Prostate gland (tissue), 2 donors: ENCODE results near the gene LRP2. TPM values are rescaled to one million over a fixed set of nuclear protein-coding genes. Genes with fewer than 3 reads are reported as not detected.
"Not testable (repeated sequence)": the region's sequence is repeated elsewhere in the genome, so short reads cannot be mapped to it uniquely, and the experiment has no call there.

Experiments
- DNase-seq: peaks from one replicate; pipeline ENCODE4 v3.0.0-alpha.2; 2019; ENCODE audit warnings: low spot score
- H3K27ac ChIP-seq, 2 donors: fragments of 200-600 bp; sonication (generic); 2 replicates each; pipeline ENCODE4 v1.5.1; 2017 to 2019
- H3K27me3 ChIP-seq: fragments of 200-600 bp; sonication (generic); replicated peaks from 2 replicates; pipeline ENCODE4 v1.5.1; 2019; ENCODE audit not compliant: insufficient read depth
- H3K36me3 ChIP-seq, 2 donors: fragments of 200-600 bp; sonication (generic); 1 replicate in 1 of 2; 2 replicates in 1 of 2; pipeline versions ENCODE4 v1.5.1 to v1.8.1; 2017 to 2019
- H3K4me1 ChIP-seq: fragments of 200-600 bp; sonication (generic); replicated peaks from 2 replicates; pipeline ENCODE4 v1.5.1; 2019
- H3K4me3 ChIP-seq, 2 donors: fragments of 200-600 bp; sonication (generic); 2 replicates each; pipeline ENCODE4 v1.5.1; 2017 to 2019
- H3K9me3 ChIP-seq: fragments of 200-600 bp; sonication (generic); 2 replicates; pipeline ENCODE4 v1.5.1; 2017
- POLR2A ChIP-seq: fragments of 450-650 bp; IDR thresholded peaks from one replicate; pipeline ENCODE4 v1.6.1; 2016; ENCODE audit warnings: antibody characterized with exemption, mild to moderate bottlenecking
- POLR2AphosphoS5 ChIP-seq: sonication (generic); formaldehyde crosslinking; IDR thresholded peaks from one replicate; pipeline ENCODE4 v1.6.1; 2017; ENCODE audit warnings: antibody characterized with exemption
- WGBS: methylation state at CpG from one replicate; pipeline ENCODE4 v1.1.5; 2018; 5-methylcytosine and 5-hydroxymethylcytosine counted together
- intact Hi-C: fragments of 100-400 bp; cut with DNase I; formaldehyde crosslinking; loops from one replicate; pipeline ENCODE4 v1.14.2; 2022
- total RNA-seq, 2 donors: library from RNA; depleted of rRNA; stranded (reverse); fragments of >200 nt; gene quantifications; one replicate each; pipeline ENCODE4 v1.1.0, GENCODE V29; 2016
- TF ChIP-seq, protein P1 (sequence below), 4 experiments: fragments of 200-600 bp in 2 of 4; fragments of 450-650 bp in 2 of 4; sonication (generic) in 2 of 4; IDR thresholded peaks; 1 replicate in 3 of 4; 2 replicates in 1 of 4; pipeline ENCODE4 v1.5.1; 2016 to 2019; ENCODE audit warnings: antibody characterized with exemption in 4 of 4, mild to moderate bottlenecking in 2 of 4, moderate library complexity in 2 of 4

Gene LRP2
- total RNA-seq, 2 donors from 2014 or later = 1.6 to 9.5 TPM

DNA sequence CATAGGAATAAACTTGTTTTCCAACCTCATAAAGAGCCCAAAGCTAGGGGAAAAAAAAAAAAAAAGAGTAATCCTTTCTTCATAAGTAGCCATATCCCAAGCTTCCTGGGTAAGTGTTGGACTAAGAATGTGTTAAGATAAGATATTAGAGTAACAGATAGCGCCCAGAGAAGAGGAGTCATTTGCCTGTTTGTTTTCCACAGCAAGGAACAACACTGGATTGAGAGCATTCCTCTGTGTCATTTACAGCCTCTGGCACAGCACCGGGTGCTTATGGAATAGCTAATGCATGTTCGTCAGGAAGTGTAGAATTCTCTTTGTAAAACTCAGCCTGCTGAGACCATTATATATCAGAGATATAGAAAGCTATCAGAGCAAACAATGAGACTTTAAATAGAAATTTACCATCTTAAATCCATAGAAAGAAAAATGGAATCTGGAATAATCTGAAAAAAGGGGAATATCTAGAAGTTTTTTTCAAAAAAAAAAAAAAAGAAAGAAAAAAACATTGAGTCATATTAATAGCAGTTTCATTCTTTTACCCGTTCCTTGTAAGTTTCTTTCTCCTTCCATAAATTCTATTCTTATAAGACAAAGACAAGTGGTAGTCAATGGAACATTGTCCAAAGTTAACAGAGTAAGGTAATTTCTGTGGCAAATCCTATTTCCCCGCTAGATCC, 37.6 kb downstream of the LRP2 start:
- Histone ChIP-seq H3K9me3 (no peaks in the 10 kb centered on the region), H3K4me1 (no peaks in the 10 kb centered on the region), H3K27ac (no peak overlapping the region), H3K4me3 (no peak overlapping the region), H3K36me3 (no peaks in the 10 kb centered on the region), H3K27me3 (no peaks in the 10 kb centered on the region)
- DNase-seq = no peak
- 35% methylated on average over 5 of the region's 5 CpGs for WGBS
- intact Hi-C loops = no loop called here
- TF ChIP-seq, protein P1, sequence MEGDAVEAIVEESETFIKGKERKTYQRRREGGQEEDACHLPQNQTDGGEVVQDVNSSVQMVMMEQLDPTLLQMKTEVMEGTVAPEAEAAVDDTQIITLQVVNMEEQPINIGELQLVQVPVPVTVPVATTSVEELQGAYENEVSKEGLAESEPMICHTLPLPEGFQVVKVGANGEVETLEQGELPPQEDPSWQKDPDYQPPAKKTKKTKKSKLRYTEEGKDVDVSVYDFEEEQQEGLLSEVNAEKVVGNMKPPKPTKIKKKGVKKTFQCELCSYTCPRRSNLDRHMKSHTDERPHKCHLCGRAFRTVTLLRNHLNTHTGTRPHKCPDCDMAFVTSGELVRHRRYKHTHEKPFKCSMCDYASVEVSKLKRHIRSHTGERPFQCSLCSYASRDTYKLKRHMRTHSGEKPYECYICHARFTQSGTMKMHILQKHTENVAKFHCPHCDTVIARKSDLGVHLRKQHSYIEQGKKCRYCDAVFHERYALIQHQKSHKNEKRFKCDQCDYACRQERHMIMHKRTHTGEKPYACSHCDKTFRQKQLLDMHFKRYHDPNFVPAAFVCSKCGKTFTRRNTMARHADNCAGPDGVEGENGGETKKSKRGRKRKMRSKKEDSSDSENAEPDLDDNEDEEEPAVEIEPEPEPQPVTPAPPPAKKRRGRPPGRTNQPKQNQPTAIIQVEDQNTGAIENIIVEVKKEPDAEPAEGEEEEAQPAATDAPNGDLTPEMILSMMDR (IDR thresholded peaks at IDR 0.05) = no peak
- no peak for TF ChIP-seq POLR2AphosphoS5
- no peak for TF ChIP-seq POLR2A

DNA sequence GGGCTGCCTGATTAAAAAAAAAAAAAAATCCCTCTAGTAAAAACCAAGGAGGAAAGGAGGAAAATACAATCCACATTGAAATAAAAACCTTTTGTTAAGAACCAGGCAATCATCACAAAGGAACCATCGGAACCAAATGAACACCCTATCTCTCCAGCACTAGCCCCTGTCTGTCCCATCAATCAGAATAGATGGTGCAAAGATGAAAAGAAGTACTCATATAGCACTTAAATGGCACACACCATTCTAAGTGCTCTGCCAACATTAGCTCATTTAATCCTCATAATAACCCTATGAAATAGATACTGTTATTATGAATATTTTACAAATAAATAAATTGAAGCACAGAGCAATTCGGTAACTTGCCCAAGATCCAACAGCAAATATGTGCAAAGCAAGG, 38.5 kb downstream of the LRP2 start:
- Histone ChIP-seq H3K9me3 (no peaks in the 10 kb centered on the region), H3K4me3 (no peak overlapping the region), H3K36me3 (no peaks in the 10 kb centered on the region), H3K27ac (no peak overlapping the region), H3K4me1 (no peaks in the 10 kb centered on the region), H3K27me3 (no peaks in the 10 kb centered on the region)
- no peak for DNase-seq
- intact Hi-C loops = no loop called here
- WGBS = 39% methylated on average over 2 of the region's 2 CpGs
- TF ChIP-seq, protein P1 (IDR thresholded peaks at IDR 0.05) = no peak
- TF ChIP-seq POLR2AphosphoS5 (no peak), POLR2A (no peak)

DNA sequence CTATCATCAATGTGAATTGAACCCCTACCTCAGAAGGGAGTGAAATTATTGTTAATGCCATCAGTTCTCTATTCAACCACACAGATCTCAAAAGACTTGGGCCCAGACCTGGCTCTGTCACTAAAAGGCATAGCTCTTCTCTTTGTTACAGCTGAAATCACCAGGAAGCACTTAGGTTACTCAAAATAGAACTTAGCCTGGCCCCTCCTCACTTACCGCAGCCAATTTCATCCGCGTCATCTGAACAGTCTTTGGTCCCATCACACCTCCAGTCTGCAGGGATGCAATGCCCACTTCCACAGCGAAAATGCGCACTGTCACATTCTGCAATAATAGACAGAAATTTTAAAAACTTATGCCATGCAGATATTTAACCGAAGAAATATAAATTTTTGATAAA, 41.8 kb downstream of the LRP2 start:
- H3K27me3 ChIP-seq = no peaks in the 10 kb centered on the region
- DNase-seq = no peak
- TF ChIP-seq, protein P1 (IDR thresholded peaks at IDR 0.05) = no peak
- TF ChIP-seq POLR2AphosphoS5 = no peak
- no peak for TF ChIP-seq POLR2A
- no peaks in the 10 kb centered on the region for H3K4me1 ChIP-seq
- no peak overlapping the region for H3K4me3 ChIP-seq
- H3K9me3 ChIP-seq = no peaks in the 10 kb centered on the region
- H3K36me3 ChIP-seq = no peaks in the 10 kb centered on the region
- H3K27ac ChIP-seq = no peak overlapping the region
- intact Hi-C loops = no loop called here
- 96% methylated on average over 6 of the region's 6 CpGs for WGBS

DNA sequence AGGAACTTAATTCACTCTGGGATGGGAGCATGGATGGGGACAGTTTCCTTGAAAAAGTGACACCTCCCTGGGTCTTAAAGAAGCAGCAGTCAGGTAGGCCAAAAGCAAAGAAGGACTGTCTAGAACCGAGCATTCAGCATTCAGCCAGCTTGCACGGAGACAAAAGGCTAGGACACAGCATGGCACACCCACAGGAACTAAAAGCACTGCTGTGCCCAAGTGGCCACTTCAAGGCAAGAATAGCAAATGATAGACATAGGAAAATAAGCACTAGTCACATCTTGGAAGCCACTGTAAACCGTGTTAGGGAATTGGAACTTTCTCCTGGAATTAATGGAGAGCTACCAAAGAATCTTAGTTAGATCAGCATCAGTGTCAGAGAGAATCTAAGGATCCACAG, 47.0 kb downstream of the LRP2 start:
- intact Hi-C loops = no loop called here
- H3K4me1 ChIP-seq = no peaks in the 10 kb centered on the region
- H3K9me3 ChIP-seq = no peaks in the 10 kb centered on the region
- no peaks in the 10 kb centered on the region for H3K36me3 ChIP-seq
- DNase-seq = no peak
- H3K27me3 ChIP-seq = no peaks in the 10 kb centered on the region
- TF ChIP-seq POLR2A = no peak
- TF ChIP-seq, protein P1 (IDR thresholded peaks at IDR 0.05) = no peak
- no peak for TF ChIP-seq POLR2AphosphoS5
- 92% methylated on average over 3 of the region's 3 CpGs for WGBS
- no peak overlapping the region for H3K4me3 ChIP-seq
- no peak overlapping the region for H3K27ac ChIP-seq

DNA sequence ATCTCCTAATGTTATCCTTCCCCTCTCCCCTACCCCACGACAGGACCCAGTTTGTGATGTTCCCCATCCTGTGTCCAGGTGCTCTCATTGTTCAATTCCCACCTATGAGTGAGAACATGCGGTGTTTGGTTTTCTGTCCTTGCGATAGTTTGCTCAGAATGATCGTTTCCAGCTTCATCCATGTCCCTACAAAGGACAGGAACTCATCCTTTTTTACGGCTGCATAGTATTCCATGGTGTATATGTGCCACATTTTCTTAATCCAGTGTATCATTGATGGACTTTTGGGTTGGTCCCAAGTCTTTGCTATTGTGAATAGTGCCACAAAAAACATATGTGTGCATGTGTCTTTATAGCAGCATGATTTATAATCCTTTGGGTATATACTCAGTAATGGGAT, 54.0 kb downstream of the LRP2 start:
- H3K36me3 ChIP-seq, H3K4me3 ChIP-seq, DNase-seq, H3K27ac ChIP-seq, intact Hi-C loops, H3K27me3 ChIP-seq, H3K4me1 ChIP-seq, H3K9me3 ChIP-seq: not testable (repeated sequence)
- 90% methylated on average over 5 of the region's 5 CpGs for WGBS

DNA sequence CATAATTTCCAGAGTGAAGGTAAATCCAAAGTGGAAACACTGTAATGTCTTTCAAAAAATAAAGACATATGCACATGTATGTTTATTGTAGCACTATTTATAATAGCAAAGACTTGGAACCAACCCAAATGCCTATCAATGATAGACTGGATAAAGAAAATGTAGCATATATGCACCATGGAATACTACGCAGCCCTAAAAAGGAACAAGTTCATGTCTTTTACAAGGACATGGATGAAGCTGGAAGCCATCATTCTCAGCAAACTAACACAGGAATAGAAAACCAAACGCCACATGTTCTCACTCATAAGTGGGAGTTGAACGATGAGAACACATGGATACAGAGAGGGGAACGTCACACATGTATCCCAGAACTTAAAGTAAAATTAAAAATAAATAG, 57.6 kb downstream of the LRP2 start:
- H3K36me3 ChIP-seq, H3K27ac ChIP-seq, H3K27me3 ChIP-seq, DNase-seq, H3K4me1 ChIP-seq, H3K4me3 ChIP-seq, H3K9me3 ChIP-seq, intact Hi-C loops: not testable (repeated sequence)
- 97% methylated on average over 4 of the region's 4 CpGs for WGBS
